ENCODE data around the gene MAN1A1. TPM values are rescaled to one million over a fixed set of nuclear protein-coding genes. Genes with fewer than 3 reads are reported as not detected.

The MAN1A1 gene
- polyA plus RNA-seq, 1 donor from 2014 or later: 4.6 TPM

DNA sequence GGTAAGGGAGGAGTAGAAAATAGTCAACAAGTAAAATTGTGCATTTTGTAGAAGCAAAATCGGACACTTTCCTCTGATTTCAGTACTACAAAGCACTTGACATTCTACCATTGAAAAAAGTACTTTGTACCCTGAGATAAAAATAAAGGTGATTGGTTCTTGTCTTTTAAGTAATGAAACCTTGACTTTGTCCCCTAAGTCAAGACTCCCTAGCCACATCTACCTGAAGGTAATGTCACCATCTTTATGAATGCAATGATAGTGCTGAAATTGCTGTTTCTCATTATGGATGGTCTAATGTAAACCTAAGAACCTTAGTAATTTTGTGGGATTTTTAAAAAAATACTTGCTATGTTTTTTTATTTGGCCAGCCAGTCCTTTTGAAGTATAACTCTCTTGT is 2.4 kb upstream of the MAN1A1 start:
- peaks cover 23% of the 10 kb centered on the region for H3K27me3 ChIP-seq (ENCODE audit: insufficient read depth, low read depth, low read length)
- H3K9ac ChIP-seq (ENCODE audit: low read length): no peak overlapping the region
- H3K4me2 ChIP-seq (ENCODE audit: low read length): no peak overlapping the region
- H3K27ac ChIP-seq (ENCODE audit: low read length): no peak overlapping the region
- no peaks in the 10 kb centered on the region for H3F3A ChIP-seq (ENCODE audit: insufficient read depth, low read length, poor library complexity, severe bottlenecking)
- H4K20me1 ChIP-seq (ENCODE audit: insufficient read depth): no peaks in the 10 kb centered on the region
- no peak overlapping the region for H3K4me3 ChIP-seq (ENCODE audit: low read length)
- H3K36me3 ChIP-seq (ENCODE audit: insufficient read depth, low read length): no peaks in the 10 kb centered on the region
- TF ChIP-seq POLR2AphosphoS5 (IDR thresholded peaks at IDR 0.05) (no peak), EP300 (conservative IDR thresholded peaks at IDR 0.05; ENCODE audit: poor library complexity, severe bottlenecking) (no peak), MXI1 (conservative IDR thresholded peaks at IDR 0.05; ENCODE audit: poor library complexity, severe bottlenecking) (no peak), SMC3 (conservative IDR thresholded peaks at IDR 0.05; ENCODE audit: poor library complexity) (no peak)
- TF ChIP-seq, protein P1, sequence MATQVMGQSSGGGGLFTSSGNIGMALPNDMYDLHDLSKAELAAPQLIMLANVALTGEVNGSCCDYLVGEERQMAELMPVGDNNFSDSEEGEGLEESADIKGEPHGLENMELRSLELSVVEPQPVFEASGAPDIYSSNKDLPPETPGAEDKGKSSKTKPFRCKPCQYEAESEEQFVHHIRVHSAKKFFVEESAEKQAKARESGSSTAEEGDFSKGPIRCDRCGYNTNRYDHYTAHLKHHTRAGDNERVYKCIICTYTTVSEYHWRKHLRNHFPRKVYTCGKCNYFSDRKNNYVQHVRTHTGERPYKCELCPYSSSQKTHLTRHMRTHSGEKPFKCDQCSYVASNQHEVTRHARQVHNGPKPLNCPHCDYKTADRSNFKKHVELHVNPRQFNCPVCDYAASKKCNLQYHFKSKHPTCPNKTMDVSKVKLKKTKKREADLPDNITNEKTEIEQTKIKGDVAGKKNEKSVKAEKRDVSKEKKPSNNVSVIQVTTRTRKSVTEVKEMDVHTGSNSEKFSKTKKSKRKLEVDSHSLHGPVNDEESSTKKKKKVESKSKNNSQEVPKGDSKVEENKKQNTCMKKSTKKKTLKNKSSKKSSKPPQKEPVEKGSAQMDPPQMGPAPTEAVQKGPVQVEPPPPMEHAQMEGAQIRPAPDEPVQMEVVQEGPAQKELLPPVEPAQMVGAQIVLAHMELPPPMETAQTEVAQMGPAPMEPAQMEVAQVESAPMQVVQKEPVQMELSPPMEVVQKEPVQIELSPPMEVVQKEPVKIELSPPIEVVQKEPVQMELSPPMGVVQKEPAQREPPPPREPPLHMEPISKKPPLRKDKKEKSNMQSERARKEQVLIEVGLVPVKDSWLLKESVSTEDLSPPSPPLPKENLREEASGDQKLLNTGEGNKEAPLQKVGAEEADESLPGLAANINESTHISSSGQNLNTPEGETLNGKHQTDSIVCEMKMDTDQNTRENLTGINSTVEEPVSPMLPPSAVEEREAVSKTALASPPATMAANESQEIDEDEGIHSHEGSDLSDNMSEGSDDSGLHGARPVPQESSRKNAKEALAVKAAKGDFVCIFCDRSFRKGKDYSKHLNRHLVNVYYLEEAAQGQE (IDR thresholded peaks at IDR 0.05; ENCODE audit: borderline replicate concordance): no peak
- H3K79me2 ChIP-seq (replicated peaks; ENCODE audit: insufficient read depth, low read length): no peaks in the 10 kb centered on the region
- H3K9me2 ChIP-seq (ENCODE audit: insufficient read depth, low read length): no peaks in the 10 kb centered on the region
- H2AFZ ChIP-seq (ENCODE audit: low read depth, low read length): no peak overlapping the region
- H3K9me3 ChIP-seq (ENCODE audit: low read length): no peaks in the 10 kb centered on the region

DNA sequence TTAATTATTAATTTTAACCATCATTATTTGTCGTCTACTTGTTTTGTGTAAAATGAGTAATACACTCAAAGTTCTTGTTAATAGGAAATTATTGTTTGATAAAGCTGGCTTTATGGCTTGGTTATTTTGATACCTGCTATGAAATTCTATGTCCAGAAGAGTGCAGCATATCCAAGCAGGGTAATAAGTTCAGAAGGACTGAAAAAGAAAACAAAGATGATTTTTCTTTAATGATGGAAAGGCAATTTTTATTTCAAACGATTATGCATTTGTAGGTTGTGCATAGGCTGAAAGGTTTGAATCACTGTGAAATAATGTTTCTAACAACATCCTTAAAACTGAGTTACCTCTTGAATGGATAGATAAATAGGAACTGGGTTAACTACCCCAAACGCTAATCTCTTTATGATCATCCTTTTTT is 1.4 kb upstream of the MAN1A1 start:
- Histone ChIP-seq H3K9ac (ENCODE audit: low read length) (no peak overlapping the region), H3F3A (ENCODE audit: insufficient read depth, low read length, poor library complexity, severe bottlenecking) (no peaks in the 10 kb centered on the region), H3K27ac (ENCODE audit: low read length) (no peak overlapping the region), H2AFZ (ENCODE audit: low read depth, low read length) (no peak overlapping the region), H3K79me2 (replicated peaks; ENCODE audit: insufficient read depth, low read length) (no peaks in the 10 kb centered on the region), H3K9me2 (ENCODE audit: insufficient read depth, low read length) (no peaks in the 10 kb centered on the region), H3K9me3 (ENCODE audit: low read length) (no peaks in the 10 kb centered on the region), H3K36me3 (ENCODE audit: insufficient read depth, low read length) (no peaks in the 10 kb centered on the region), H4K20me1 (ENCODE audit: insufficient read depth) (no peaks in the 10 kb centered on the region), H3K4me2 (ENCODE audit: low read length) (no peak overlapping the region), H3K4me3 (ENCODE audit: low read length) (peak overlapping the region; percentile 93), H3K27me3 (ENCODE audit: insufficient read depth, low read depth, low read length) (peaks cover 23% of the 10 kb centered on the region)
- TF ChIP-seq, protein P2, sequence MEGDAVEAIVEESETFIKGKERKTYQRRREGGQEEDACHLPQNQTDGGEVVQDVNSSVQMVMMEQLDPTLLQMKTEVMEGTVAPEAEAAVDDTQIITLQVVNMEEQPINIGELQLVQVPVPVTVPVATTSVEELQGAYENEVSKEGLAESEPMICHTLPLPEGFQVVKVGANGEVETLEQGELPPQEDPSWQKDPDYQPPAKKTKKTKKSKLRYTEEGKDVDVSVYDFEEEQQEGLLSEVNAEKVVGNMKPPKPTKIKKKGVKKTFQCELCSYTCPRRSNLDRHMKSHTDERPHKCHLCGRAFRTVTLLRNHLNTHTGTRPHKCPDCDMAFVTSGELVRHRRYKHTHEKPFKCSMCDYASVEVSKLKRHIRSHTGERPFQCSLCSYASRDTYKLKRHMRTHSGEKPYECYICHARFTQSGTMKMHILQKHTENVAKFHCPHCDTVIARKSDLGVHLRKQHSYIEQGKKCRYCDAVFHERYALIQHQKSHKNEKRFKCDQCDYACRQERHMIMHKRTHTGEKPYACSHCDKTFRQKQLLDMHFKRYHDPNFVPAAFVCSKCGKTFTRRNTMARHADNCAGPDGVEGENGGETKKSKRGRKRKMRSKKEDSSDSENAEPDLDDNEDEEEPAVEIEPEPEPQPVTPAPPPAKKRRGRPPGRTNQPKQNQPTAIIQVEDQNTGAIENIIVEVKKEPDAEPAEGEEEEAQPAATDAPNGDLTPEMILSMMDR (IDR thresholded peaks at IDR 0.05; ENCODE audit: poor library complexity, severe bottlenecking): peak; percentile 58
- peak; percentile 63 for TF ChIP-seq SMC3 (conservative IDR thresholded peaks at IDR 0.05; ENCODE audit: poor library complexity)
- no peak for TF ChIP-seq POLR2AphosphoS5 (IDR thresholded peaks at IDR 0.05)
- no peak for TF ChIP-seq TAF1 (IDR thresholded peaks at IDR 0.05; ENCODE audit: low read depth)
- peak; percentile 71 for TF ChIP-seq RAD21 (conservative IDR thresholded peaks at IDR 0.05)
- TF ChIP-seq MXI1 (conservative IDR thresholded peaks at IDR 0.05; ENCODE audit: poor library complexity, severe bottlenecking): no peak
- no peak for TF ChIP-seq EZH2 (IDR thresholded peaks at IDR 0.05; ENCODE audit: borderline replicate concordance, insufficient read depth, low read length, poor library complexity, severe bottlenecking)
- TF ChIP-seq, protein P1 (IDR thresholded peaks at IDR 0.05; ENCODE audit: borderline replicate concordance): no peak
- TF ChIP-seq EP300 (conservative IDR thresholded peaks at IDR 0.05; ENCODE audit: poor library complexity, severe bottlenecking): no peak

Data from neural cell (in vitro differentiated cells).